OCI-LY1 (cell line): ENCODE data around the gene YJU2.
"Not testable (repeated sequence)": the region's sequence is repeated elsewhere in the genome, so short reads cannot be mapped to it uniquely, and the experiment has no call there.

Experiments
- H2AFZ ChIP-seq: fragments of 200-600 bp; sonication (generic), shearing (Covaris generic); 2 replicates; pipeline ENCODE4 v1.6.0; 2014; ENCODE audit warnings: antibody characterized with exemption, mild to moderate bottlenecking, low read length
- H3F3A ChIP-seq: fragments of 200-600 bp; sonication (generic), shearing (Covaris generic); 2 replicates; pipeline ENCODE4 v1.6.0; 2014; ENCODE audit warnings: mild to moderate bottlenecking, antibody characterized with exemption, low read length, moderate library complexity; ENCODE audit not compliant: insufficient read depth
- H3K27ac ChIP-seq: fragments of 200-600 bp; sonication (generic); 2 replicates; pipeline ENCODE4 v1.5.1; 2014; ENCODE audit warnings: low read length, mixed run types, mild to moderate bottlenecking, low read depth; ENCODE audit not compliant: poor library complexity, severe bottlenecking
- H3K27me3 ChIP-seq: fragments of 200-600 bp; sonication (generic); 2 replicates; pipeline ENCODE4 v1.6.0; 2014; ENCODE audit warnings: antibody characterized with exemption, mild to moderate bottlenecking, low read length, moderate library complexity; ENCODE audit not compliant: insufficient read depth
- H3K36me3 ChIP-seq: fragments of 200-600 bp; sonication (generic); 2 replicates; pipeline ENCODE4 v1.6.1; 2014; ENCODE audit warnings: mild to moderate bottlenecking, antibody characterized with exemption, low read length, moderate library complexity, mixed read lengths; ENCODE audit not compliant: insufficient read depth
- H3K4me1 ChIP-seq: fragments of 200-600 bp; sonication (generic); 2 replicates; pipeline ENCODE4 v1.5.1; 2014; ENCODE audit warnings: mild to moderate bottlenecking, low read length, moderate library complexity; ENCODE audit not compliant: insufficient read depth, severe bottlenecking
- H3K4me2 ChIP-seq: fragments of 200-600 bp; sonication (generic), shearing (Covaris generic); 2 replicates; pipeline ENCODE4 v1.6.1; 2014; ENCODE audit warnings: low read length
- H3K4me3 ChIP-seq: fragments of 200-600 bp; sonication (generic); 2 replicates; pipeline ENCODE4 v1.5.1; 2014; ENCODE audit warnings: low read length, low read depth, mild to moderate bottlenecking, mixed read lengths; ENCODE audit not compliant: poor library complexity, severe bottlenecking
- H3K79me2 ChIP-seq: fragments of 200-600 bp; shearing (Covaris generic); 2 replicates; pipeline ENCODE4 v1.6.1; 2016; ENCODE audit warnings: mixed run types, low read length, mixed read lengths; ENCODE audit not compliant: insufficient read depth
- H3K9ac ChIP-seq: fragments of 200-600 bp; sonication (generic), shearing (Covaris generic); 2 replicates; pipeline ENCODE4 v1.6.1; 2014; ENCODE audit warnings: mild to moderate bottlenecking, low read length, mixed read lengths
- H3K9me2 ChIP-seq: fragments of 200-600 bp; sonication (generic), shearing (Covaris generic); 2 replicates; pipeline ENCODE4 v1.6.1; 2014; ENCODE audit warnings: low read depth, mild to moderate bottlenecking, low read length, mixed read lengths
- H3K9me3 ChIP-seq: fragments of 200-600 bp; shearing (Covaris generic); 2 replicates; pipeline ENCODE4 v1.6.1; 2014; ENCODE audit warnings: low read length, mixed read lengths
- H4K20me1 ChIP-seq: fragments of 200-600 bp; sonication (generic), shearing (Covaris generic); 2 replicates; pipeline ENCODE4 v1.6.0; 2016; ENCODE audit warnings: mild to moderate bottlenecking, low read length; ENCODE audit not compliant: insufficient read depth
- CTCF ChIP-seq: fragments of 200-600 bp; sonication (generic), shearing (Covaris generic); IDR thresholded peaks from 2 replicates; pipeline ENCODE4 v1.5.1; 2017; ENCODE audit warnings: mild to moderate bottlenecking, antibody characterized with exemption, low read length, moderate library complexity, mixed read lengths
- EZH2 ChIP-seq: fragments of 200-600 bp; sonication (generic), shearing (Covaris generic); IDR thresholded peaks from 2 replicates; pipeline ENCODE4 v1.8.0; 2017; ENCODE audit warnings: borderline replicate concordance, mixed run types, mild to moderate bottlenecking, antibody characterized with exemption, low read length, moderate library complexity, mixed read lengths

The YJU2 gene

GRCh38 chr19:4216846-4217245, 30.0 kb upstream of the YJU2 start:
- Histone ChIP-seq H3K27ac (no peak overlapping the region), H3K9ac (no peak overlapping the region), H3K79me2 (no peaks in the 10 kb centered on the region), H3F3A (no peaks in the 10 kb centered on the region), H3K36me3 (no peaks in the 10 kb centered on the region), H3K27me3 (0 out of 2 replicates have a peak, but pooled peaks cover 3% of the 10 kb centered on the region), H4K20me1 (no peaks in the 10 kb centered on the region), H2AFZ (no peak overlapping the region), H3K9me3 (no peaks in the 10 kb centered on the region), H3K9me2 (no peaks in the 10 kb centered on the region), H3K4me1 (no peaks in the 10 kb centered on the region), H3K4me3 (no peak overlapping the region), H3K4me2 (no peak overlapping the region)
- TF ChIP-seq CTCF, result no peak
- no peak for TF ChIP-seq EZH2

GRCh38 chr19:4217429-4218264, 29.2 kb upstream of the YJU2 start:
- Histone ChIP-seq H3F3A (no peaks in the 10 kb centered on the region), H4K20me1 (no peaks in the 10 kb centered on the region), H3K79me2 (no peaks in the 10 kb centered on the region), H3K27ac (no peak overlapping the region), H3K4me3 (no peak overlapping the region), H3K27me3 (0 out of 2 replicates have a peak, but pooled peaks cover 3% of the 10 kb centered on the region), H3K4me2 (no peak overlapping the region), H3K9me2 (no peaks in the 10 kb centered on the region), H3K36me3 (no peaks in the 10 kb centered on the region), H3K9ac (no peak overlapping the region), H3K9me3 (no peaks in the 10 kb centered on the region), H3K4me1 (no peaks in the 10 kb centered on the region), H2AFZ (no peak overlapping the region)
- TF ChIP-seq CTCF, result no peak
- no peak for TF ChIP-seq EZH2

- not testable (repeated sequence) for H3K9me2 ChIP-seq, H3K4me3 ChIP-seq, H3K4me1 ChIP-seq, H3K9me3 ChIP-seq, H3K4me2 ChIP-seq, H3K27me3 ChIP-seq, H4K20me1 ChIP-seq, H3K79me2 ChIP-seq, H3K36me3 ChIP-seq, H2AFZ ChIP-seq, H3K27ac ChIP-seq, H3F3A ChIP-seq, H3K9ac ChIP-seq
Observed at GRCh38 chr19:4218523-4218922, 28.4 kb upstream of the YJU2 start.

- Histone ChIP-seq H3K9me3 (no peaks in the 10 kb centered on the region), H3K4me1 (no peaks in the 10 kb centered on the region), H3K4me2 (no peak overlapping the region), H3K27ac (no peak overlapping the region), H3K4me3 (no peak overlapping the region), H3K27me3 (peaks cover 3% of the 10 kb centered on the region; the same call in 1 of the 2 replicates), H4K20me1 (no peaks in the 10 kb centered on the region), H3K9ac (no peak overlapping the region), H3F3A (no peaks in the 10 kb centered on the region), H3K9me2 (no peaks in the 10 kb centered on the region), H2AFZ (no peak overlapping the region), H3K36me3 (no peaks in the 10 kb centered on the region), H3K79me2 (no peaks in the 10 kb centered on the region)
- TF ChIP-seq EZH2 (no peak), CTCF (no peak)
Observed at GRCh38 chr19:4220188-4220587, 26.7 kb upstream of the YJU2 start.
